ENCODE results near the gene ADAMTS18.
"Not testable (repeated sequence)": the region's sequence is repeated elsewhere in the genome, so short reads cannot be mapped to it uniquely, and the experiment has no call there.

ADAMTS18 gene

DNA sequence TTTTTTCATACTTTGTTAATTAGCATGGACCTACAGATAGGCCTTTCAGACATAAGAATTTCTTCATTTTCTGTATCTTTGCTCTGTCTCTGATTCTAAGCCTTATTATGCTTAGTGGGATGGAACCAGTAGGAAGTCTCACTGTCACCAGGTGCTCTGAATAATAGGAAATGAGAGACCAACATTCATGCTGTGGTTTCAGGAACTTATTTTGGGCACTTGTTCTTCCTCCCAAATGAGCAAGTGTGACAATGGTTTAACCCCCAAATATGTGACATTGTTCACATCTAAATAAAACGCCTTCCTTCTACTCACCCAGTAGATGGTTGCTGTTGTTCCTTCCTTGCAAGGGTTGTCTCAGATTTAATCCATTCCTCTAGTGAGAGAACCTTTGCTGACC, 135.4 kb downstream of the ADAMTS18 start:
- no peaks in the 10 kb centered on the region for H3K27me3 ChIP-seq (ENCODE audit: control insufficient read depth in 1 of 2, insufficient read depth in 2 of 2, low read length in 2 of 2)
- H3K4me3 ChIP-seq (ENCODE audit: low read depth in 1 of 2, low read length in 2 of 2): no peak overlapping the region
- H3K36me3 ChIP-seq (ENCODE audit: insufficient read depth, low read length): no peaks in the 10 kb centered on the region
- H3K4me1 ChIP-seq (ENCODE audit: insufficient read depth, low read length): no peaks in the 10 kb centered on the region
- H3K9ac ChIP-seq (ENCODE audit: low read length): no peak overlapping the region
- no peak overlapping the region for H3K27ac ChIP-seq (ENCODE audit: low read depth, low read length)
- no peaks in the 10 kb centered on the region for H3K9me3 ChIP-seq (ENCODE audit: low read length)

DNA sequence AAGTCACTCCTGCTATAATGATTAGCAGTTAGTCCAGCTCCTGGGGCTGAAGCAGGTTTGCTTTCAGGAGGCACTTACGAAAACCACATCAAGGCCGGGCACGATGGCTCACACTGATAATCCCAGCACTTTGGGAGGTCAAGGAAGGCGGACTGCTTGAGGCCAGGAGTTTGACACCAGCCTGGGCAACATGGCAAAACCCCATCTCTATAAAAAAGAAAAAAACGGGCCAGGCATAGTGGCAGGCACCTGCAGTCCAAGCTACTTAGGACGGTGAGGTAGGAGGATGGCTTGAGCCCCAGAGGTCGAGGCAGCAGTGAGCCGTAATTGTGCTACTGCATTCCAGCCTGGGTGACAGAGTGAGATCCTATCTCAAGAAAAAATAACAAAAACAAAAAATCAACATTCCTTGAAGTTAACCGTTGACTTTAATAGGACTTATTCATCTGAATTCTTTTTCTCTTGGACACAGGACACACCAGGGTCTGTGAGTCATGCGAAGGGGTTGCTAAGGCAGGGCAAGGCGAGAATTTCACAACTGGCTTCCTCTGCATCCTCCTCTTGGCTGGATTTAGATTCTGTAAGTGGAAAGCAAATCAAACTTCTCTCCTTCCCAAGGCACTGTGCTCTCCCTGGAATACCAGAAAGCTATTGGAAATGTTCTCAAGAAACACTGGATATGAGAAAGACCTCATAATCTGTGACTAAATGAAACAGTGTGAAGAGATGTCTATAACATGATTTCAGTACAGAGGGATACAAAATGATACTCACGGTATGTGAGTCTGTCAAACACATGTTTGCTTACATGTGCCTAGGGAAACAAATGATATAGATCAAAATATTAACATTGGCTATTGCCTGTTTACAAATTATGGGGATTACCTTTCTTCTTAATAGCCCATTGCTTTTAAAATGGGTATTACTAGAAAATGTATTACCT, 136.1 kb downstream of the ADAMTS18 start:
- Histone ChIP-seq H3K27ac (ENCODE audit: low read depth, low read length) (no peak overlapping the region), H3K9me3 (ENCODE audit: low read length) (no peaks in the 10 kb centered on the region), H3K4me3 (ENCODE audit: low read depth in 1 of 2, low read length in 2 of 2) (no peak overlapping the region), H3K27me3 (ENCODE audit: control insufficient read depth in 1 of 2, insufficient read depth in 2 of 2, low read length in 2 of 2) (no peaks in the 10 kb centered on the region), H3K9ac (ENCODE audit: low read length) (no peak overlapping the region), H3K4me1 (ENCODE audit: insufficient read depth, low read length) (no peaks in the 10 kb centered on the region), H3K36me3 (ENCODE audit: insufficient read depth, low read length) (no peaks in the 10 kb centered on the region)

DNA sequence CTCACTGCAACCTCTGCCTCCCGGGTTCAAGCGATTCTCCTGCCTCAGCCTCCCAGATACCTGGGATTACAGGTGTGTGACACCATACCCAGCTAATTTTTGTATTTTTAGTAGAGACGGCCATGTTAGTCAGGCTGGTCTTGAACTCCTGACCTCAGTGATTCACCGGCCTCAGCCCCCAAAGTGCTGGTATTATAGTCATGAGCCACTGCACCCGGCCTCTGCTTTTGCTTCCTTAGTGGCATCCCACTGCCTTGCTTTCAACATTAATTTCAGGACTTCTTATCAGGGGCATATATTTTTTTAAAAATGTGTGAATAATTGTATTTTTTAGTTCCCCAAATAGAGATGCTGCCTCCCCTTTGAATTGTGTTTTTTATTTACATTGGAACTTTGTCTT, 136.8 kb downstream of the ADAMTS18 start:
- no peaks in the 10 kb centered on the region for H3K36me3 ChIP-seq (ENCODE audit: insufficient read depth, low read length)
- no peak overlapping the region for H3K9ac ChIP-seq (ENCODE audit: low read length)
- no peaks in the 10 kb centered on the region for H3K4me1 ChIP-seq (ENCODE audit: insufficient read depth, low read length)
- no peak overlapping the region for H3K4me3 ChIP-seq (ENCODE audit: low read depth in 1 of 2, low read length in 2 of 2)
- H3K9me3 ChIP-seq (ENCODE audit: low read length): no peaks in the 10 kb centered on the region
- no peak overlapping the region for H3K27ac ChIP-seq (ENCODE audit: low read depth, low read length)
- no peaks in the 10 kb centered on the region for H3K27me3 ChIP-seq (ENCODE audit: control insufficient read depth in 1 of 2, insufficient read depth in 2 of 2, low read length in 2 of 2)

DNA sequence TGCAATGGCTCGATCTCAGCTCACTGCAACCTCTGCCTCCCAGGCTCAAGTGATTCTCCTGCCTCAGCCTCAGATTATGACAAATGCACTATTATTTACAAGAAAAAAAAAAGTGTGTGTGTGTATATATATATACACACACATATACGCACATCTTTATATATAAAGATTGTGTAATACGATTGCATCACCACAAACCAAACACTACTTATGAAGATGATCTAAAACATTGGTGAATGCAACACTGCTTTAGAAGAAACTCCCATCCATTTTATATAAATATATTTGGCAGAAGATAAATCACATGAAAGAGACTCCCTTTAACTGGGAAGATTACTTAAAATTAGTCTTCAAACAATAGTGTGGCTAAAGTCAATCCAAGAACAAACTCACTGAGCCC, 138.9 kb downstream of the ADAMTS18 start:
- Histone ChIP-seq H3K9ac (ENCODE audit: low read length) (no peak overlapping the region), H3K27me3 (ENCODE audit: control insufficient read depth in 1 of 2, insufficient read depth in 2 of 2, low read length in 2 of 2) (no peaks in the 10 kb centered on the region)

DNA sequence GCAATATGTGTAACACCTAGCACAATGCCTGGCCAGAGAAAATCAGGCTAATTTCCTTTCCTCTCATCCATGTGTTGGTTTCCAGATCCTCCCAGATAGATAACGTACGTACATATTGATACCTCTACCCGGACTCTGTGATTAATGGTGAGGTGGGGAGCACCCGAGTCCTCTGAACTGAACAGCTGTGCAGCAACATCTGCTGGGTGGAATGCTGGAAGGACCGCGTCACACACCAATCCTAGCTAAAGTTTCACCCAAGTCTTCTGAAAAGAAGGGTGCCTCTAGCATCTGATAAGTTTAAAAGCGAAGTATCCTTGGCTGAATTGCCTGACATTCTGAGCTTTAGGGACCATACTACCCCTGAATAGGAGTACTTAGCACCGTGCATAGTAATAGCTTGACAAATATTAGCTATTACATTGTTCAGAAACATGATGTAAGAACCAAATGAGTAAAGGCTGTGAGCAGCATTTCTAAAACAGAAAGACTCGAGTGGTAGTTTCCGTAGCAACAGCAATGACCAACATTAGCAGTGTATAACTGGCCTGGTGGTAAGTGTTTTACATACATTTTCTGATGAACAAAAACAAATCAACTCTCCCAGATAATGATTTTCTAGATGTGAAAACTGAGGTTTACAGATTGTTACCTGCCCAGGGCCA, 144.3 kb downstream of the ADAMTS18 start:
- Histone ChIP-seq H3K9me3 (ENCODE audit: low read length) (no peaks in the 10 kb centered on the region), H3K27ac (ENCODE audit: low read depth, low read length) (no peak overlapping the region), H3K4me1 (ENCODE audit: insufficient read depth, low read length) (no peaks in the 10 kb centered on the region), H3K36me3 (ENCODE audit: insufficient read depth, low read length) (no peaks in the 10 kb centered on the region), H3K27me3 (ENCODE audit: control insufficient read depth in 1 of 2, insufficient read depth in 2 of 2, low read length in 2 of 2) (no peaks in the 10 kb centered on the region), H3K9ac (ENCODE audit: low read length) (no peak overlapping the region), H3K4me3 (ENCODE audit: low read depth in 1 of 2, low read length in 2 of 2) (no peak overlapping the region)

More for the DNA sequence above, 138.9 kb downstream of the ADAMTS18 start:
- Histone ChIP-seq H3K9me3 (ENCODE audit: low read length) (no peaks in the 10 kb centered on the region), H3K36me3 (ENCODE audit: insufficient read depth, low read length) (no peaks in the 10 kb centered on the region), H3K4me3 (ENCODE audit: low read depth in 1 of 2, low read length in 2 of 2) (no peak overlapping the region), H3K4me1 (ENCODE audit: insufficient read depth, low read length) (no peaks in the 10 kb centered on the region), H3K27ac (ENCODE audit: low read depth, low read length) (no peak overlapping the region)

DNA sequence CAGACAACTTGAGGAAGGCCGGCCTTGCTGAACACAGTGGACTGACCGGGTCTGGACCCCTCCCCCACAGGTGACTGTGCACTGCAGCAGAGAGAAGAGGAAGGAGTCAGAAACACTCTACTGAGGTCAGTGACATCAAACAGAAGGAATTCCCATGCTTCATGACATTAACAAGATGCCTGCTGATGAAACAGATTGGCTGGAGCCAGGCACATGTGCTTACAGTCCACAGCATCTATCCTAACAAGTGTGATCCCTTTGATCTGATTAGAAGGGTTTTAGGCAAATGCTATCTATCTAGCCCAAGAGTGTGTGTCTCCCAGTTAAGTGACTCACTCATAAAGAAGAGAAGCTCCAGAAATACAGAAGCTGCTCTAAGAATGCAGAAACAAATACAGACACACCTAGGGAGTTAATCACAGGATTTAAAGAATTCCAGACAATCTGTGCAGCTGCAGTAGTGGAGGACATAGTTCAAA, 145.5 kb downstream of the ADAMTS18 start:
- Histone ChIP-seq H3K4me3 (ENCODE audit: low read depth in 1 of 2, low read length in 2 of 2) (no peak overlapping the region), H3K36me3 (ENCODE audit: insufficient read depth, low read length) (no peaks in the 10 kb centered on the region), H3K9ac (ENCODE audit: low read length) (no peak overlapping the region), H3K27ac (ENCODE audit: low read depth, low read length) (no peak overlapping the region), H3K4me1 (ENCODE audit: insufficient read depth, low read length) (no peaks in the 10 kb centered on the region), H3K9me3 (ENCODE audit: low read length) (no peaks in the 10 kb centered on the region), H3K27me3 (ENCODE audit: control insufficient read depth in 1 of 2, insufficient read depth in 2 of 2, low read length in 2 of 2) (no peaks in the 10 kb centered on the region)

DNA sequence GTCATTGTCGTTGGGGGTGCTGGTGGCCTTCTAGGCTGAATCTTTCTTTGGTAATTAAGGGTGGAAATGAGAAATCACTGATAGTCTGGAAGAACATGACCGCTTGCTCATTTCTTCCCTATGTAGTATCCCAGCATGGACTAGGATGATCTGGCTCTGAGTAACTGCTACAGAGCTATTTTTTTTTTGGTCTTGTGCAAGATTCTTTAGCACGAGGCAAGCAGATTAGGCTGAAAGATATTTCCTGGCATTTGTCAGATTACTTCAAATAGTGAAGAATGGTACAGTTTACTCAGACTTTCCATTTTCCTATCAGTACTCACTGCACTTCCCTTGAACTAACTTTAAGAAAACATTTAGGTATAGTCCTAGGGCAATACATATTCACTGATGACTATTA, 146.6 kb downstream of the ADAMTS18 start:
- Histone ChIP-seq H3K4me3 (ENCODE audit: low read depth in 1 of 2, low read length in 2 of 2) (no peak overlapping the region), H3K36me3 (ENCODE audit: insufficient read depth, low read length) (no peaks in the 10 kb centered on the region), H3K9me3 (ENCODE audit: low read length) (no peaks in the 10 kb centered on the region), H3K27ac (ENCODE audit: low read depth, low read length) (no peak overlapping the region), H3K9ac (ENCODE audit: low read length) (no peak overlapping the region), H3K4me1 (ENCODE audit: insufficient read depth, low read length) (no peaks in the 10 kb centered on the region), H3K27me3 (ENCODE audit: control insufficient read depth in 1 of 2, insufficient read depth in 2 of 2, low read length in 2 of 2) (no peaks in the 10 kb centered on the region)

DNA sequence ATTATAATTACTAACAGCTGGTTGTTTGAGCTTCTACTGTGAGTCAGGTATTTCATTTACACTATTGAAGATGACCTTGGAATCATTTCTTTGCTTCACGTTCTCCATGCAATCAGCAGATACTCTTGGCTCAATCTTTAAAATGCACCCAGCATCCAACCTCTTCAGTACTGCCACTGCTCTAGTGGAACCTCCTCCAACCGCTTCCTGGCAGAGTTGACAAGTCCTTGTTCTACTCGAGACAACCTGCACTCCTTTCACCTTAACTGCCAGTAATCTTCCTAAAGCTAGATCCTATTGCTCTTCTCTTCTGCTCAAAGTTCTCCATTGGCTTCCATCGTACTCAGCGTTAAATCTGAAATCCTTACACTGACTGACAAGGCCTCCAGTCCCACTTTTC, 149.2 kb downstream of the ADAMTS18 start:
- no peaks in the 10 kb centered on the region for H3K9me3 ChIP-seq (ENCODE audit: low read length)
- H3K27me3 ChIP-seq (ENCODE audit: control insufficient read depth in 1 of 2, insufficient read depth in 2 of 2, low read length in 2 of 2): no peaks in the 10 kb centered on the region
- no peak overlapping the region for H3K4me3 ChIP-seq (ENCODE audit: low read depth in 1 of 2, low read length in 2 of 2)
- H3K4me1 ChIP-seq (ENCODE audit: insufficient read depth, low read length): no peaks in the 10 kb centered on the region
- no peak overlapping the region for H3K27ac ChIP-seq (ENCODE audit: low read depth, low read length)
- no peaks in the 10 kb centered on the region for H3K36me3 ChIP-seq (ENCODE audit: insufficient read depth, low read length)
- no peak overlapping the region for H3K9ac ChIP-seq (ENCODE audit: low read length)

DNA sequence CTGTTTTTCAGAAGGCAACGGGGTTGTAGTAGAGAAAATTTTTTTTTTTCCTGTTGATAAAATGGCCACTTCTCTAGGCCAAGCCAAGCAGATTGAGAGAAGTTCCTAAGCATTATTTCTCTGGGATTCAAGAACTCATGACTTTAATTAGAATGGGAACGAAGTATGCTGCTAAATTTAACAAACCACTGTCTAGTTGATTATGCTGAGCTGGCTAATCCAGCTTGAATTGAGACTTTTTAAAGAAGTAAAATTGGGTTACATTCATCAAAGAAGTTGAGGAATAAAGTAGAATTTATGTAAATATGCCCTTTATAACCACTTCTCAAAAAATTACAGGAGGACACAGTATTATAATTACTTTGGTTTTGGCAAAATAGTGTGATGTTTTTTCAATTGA, 152.5 kb downstream of the ADAMTS18 start:
- H3K27me3 ChIP-seq (ENCODE audit: control insufficient read depth in 1 of 2, insufficient read depth in 2 of 2, low read length in 2 of 2): no peaks in the 10 kb centered on the region
- no peak overlapping the region for H3K27ac ChIP-seq (ENCODE audit: low read depth, low read length)

DNA sequence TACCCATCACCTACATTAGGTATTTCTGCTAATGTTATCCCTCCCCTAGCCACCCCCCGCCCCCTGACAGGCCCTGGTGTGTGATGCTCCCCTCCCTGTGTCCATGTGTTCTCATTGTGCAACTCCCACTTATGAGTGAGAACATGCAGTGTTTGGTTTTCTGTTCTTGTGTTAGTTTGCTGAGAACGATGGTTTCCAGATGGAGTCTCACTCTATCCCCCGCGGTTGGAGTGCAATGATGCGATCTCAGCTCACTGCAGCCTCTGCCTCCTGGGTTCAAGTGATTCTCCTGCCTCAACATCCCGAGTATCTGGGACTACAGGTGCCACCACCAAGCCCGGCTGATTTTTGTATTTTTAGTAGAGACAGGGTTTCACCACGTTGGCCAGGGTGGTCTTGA, 155.5 kb downstream of the ADAMTS18 start:
- not testable (repeated sequence) for H3K4me1 ChIP-seq (ENCODE audit: insufficient read depth, low read length)

More for the DNA sequence above, 152.5 kb downstream of the ADAMTS18 start:
- no peak overlapping the region for H3K9ac ChIP-seq (ENCODE audit: low read length)
- H3K9me3 ChIP-seq (ENCODE audit: low read length): no peaks in the 10 kb centered on the region
- H3K4me1 ChIP-seq (ENCODE audit: insufficient read depth, low read length): no peaks in the 10 kb centered on the region
- H3K4me3 ChIP-seq (ENCODE audit: low read depth in 1 of 2, low read length in 2 of 2): no peak overlapping the region
- H3K36me3 ChIP-seq (ENCODE audit: insufficient read depth, low read length): no peaks in the 10 kb centered on the region

DNA sequence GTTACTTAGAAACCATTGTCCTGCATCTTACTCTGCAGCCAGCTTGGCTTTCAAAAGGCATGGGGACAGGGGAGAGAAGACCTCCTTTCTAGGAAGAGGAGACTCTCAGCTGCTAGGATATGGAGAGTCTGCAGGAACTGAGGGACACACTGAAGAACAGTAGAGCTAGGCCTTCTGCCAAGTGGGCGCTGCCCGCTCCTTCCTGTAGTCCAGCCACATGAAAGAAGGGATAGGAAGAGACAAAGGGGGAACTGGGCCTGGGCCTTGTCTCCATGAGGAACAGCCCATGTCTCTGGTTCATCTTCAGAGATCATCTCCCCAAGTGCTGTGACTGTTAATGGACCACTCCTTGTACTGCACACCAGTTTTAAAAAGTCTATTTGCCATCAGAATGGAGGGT, 157.3 kb downstream of the ADAMTS18 start:
- Histone ChIP-seq H3K27ac (ENCODE audit: low read depth, low read length) (no peak overlapping the region), H3K9me3 (ENCODE audit: low read length) (no peaks in the 10 kb centered on the region), H3K4me1 (ENCODE audit: insufficient read depth, low read length) (no peaks in the 10 kb centered on the region), H3K4me3 (ENCODE audit: low read depth in 1 of 2, low read length in 2 of 2) (no peak overlapping the region), H3K27me3 (ENCODE audit: control insufficient read depth in 1 of 2, insufficient read depth in 2 of 2, low read length in 2 of 2) (no peaks in the 10 kb centered on the region), H3K9ac (ENCODE audit: low read length) (no peak overlapping the region), H3K36me3 (ENCODE audit: insufficient read depth, low read length) (no peaks in the 10 kb centered on the region)

More for the DNA sequence above, 155.5 kb downstream of the ADAMTS18 start:
- H3K4me3 ChIP-seq (ENCODE audit: low read depth in 1 of 2, low read length in 2 of 2); H3K9me3 ChIP-seq (ENCODE audit: low read length); H3K36me3 ChIP-seq (ENCODE audit: insufficient read depth, low read length); H3K27ac ChIP-seq (ENCODE audit: low read depth, low read length); H3K27me3 ChIP-seq (ENCODE audit: control insufficient read depth in 1 of 2, insufficient read depth in 2 of 2, low read length in 2 of 2); H3K9ac ChIP-seq (ENCODE audit: low read length): not testable (repeated sequence)

All from muscle layer of colon (tissue), 2 donors.